ENCODE measurements around the gene OR2V2.
"Not testable (repeated sequence)": the region's sequence is repeated elsewhere in the genome, so short reads cannot be mapped to it uniquely, and the experiment has no call there.

The OR2V2 gene

GRCh38 chr5:181113572-181113971, 33.8 kb upstream of the OR2V2 start:
- intact Hi-C loops (cut with DNase I); DNase-seq: not testable (repeated sequence)

GRCh38 chr5:181114284-181114843, 33.0 kb upstream of the OR2V2 start:
- intact Hi-C loops (cut with DNase I) = no loop called here
- DNase-seq = peak in 1 of 42 donors; percentile 25

- intact Hi-C loops (cut with DNase I) = no loop called here
- peak in 1 of 42 donors; percentile 32 for DNase-seq
Observed at GRCh38 chr5:181114844-181115778, 32.3 kb upstream of the OR2V2 start.

- intact Hi-C loops (cut with DNase I) = no loop called here
- no peak for DNase-seq
Observed at GRCh38 chr5:181118369-181118768, 29.0 kb upstream of the OR2V2 start.

- peak in 1 of 42 donors; percentile 15 for DNase-seq
- intact Hi-C loops (cut with DNase I) = no loop called here
Observed at GRCh38 chr5:181119105-181119504, 28.3 kb upstream of the OR2V2 start.

- no peak for DNase-seq
- intact Hi-C loops (cut with DNase I) = no loop called here
Observed at GRCh38 chr5:181120306-181120705, 27.1 kb upstream of the OR2V2 start.

- intact Hi-C loops (cut with DNase I) = no loop called here
- no peak for DNase-seq
Observed at GRCh38 chr5:181120761-181121160, 26.6 kb upstream of the OR2V2 start.

GRCh38 chr5:181121675-181122561, 25.5 kb upstream of the OR2V2 start:
- intact Hi-C loops (cut with DNase I) = no loop called here

GRCh38 chr5:181124526-181124925, 22.9 kb upstream of the OR2V2 start:
- DNase-seq = no peak
- intact Hi-C loops (cut with DNase I) = no loop called here

More at GRCh38 chr5:181121675-181122561, 25.5 kb upstream of the OR2V2 start:
- peak in 4 of 42 donors; percentile 5 to 18 (median 14) for DNase-seq

GRCh38 chr5:181126841-181127240, 20.5 kb upstream of the OR2V2 start:
- intact Hi-C loops (cut with DNase I) = no loop called here

GRCh38 chr5:181127456-181127855, 19.9 kb upstream of the OR2V2 start:
- intact Hi-C loops (cut with DNase I) = no loop called here
- no peak for DNase-seq

More at GRCh38 chr5:181126841-181127240, 20.5 kb upstream of the OR2V2 start:
- DNase-seq = no peak

GRCh38 chr5:181127907-181128626, 19.3 kb upstream of the OR2V2 start:
- intact Hi-C loops (cut with DNase I) = no loop called here
- no peak for DNase-seq

- intact Hi-C loops (cut with DNase I) = no loop called here
Observed at GRCh38 chr5:181129601-181130000, 17.8 kb upstream of the OR2V2 start.

GRCh38 chr5:181130081-181130480, 17.3 kb upstream of the OR2V2 start:
- intact Hi-C loops (cut with DNase I); DNase-seq: not testable (repeated sequence)

More at GRCh38 chr5:181129601-181130000, 17.8 kb upstream of the OR2V2 start:
- no peak for DNase-seq

GRCh38 chr5:181130832-181131496, 16.4 kb upstream of the OR2V2 start, which contains the start of gene OR2V1:
Gene OR2V1 (minus strand): TSS chr5:181131169. CDS start chr5:181125304, 5,865 bp downstream.
- intact Hi-C loops (cut with DNase I) = no loop called here
- no peak for DNase-seq

- DNase-seq = no peak
Observed at GRCh38 chr5:181131514-181131913, 15.9 kb upstream of the OR2V2 start.

GRCh38 chr5:181133083-181133482, 14.3 kb upstream of the OR2V2 start:
- no peak for DNase-seq
- intact Hi-C loops (cut with DNase I) = no loop called here

More at GRCh38 chr5:181131514-181131913, 15.9 kb upstream of the OR2V2 start:
- intact Hi-C loops (cut with DNase I) = no loop called here

Data from head of caudate nucleus (tissue), 42 donors.